Fibroblast of skin of right biceps (primary cell): ENCODE data around the gene STARD8.
"Not testable (repeated sequence)": the region's sequence is repeated elsewhere in the genome, so short reads cannot be mapped to it uniquely, and the experiment has no call there.

Source experiments
- DNase-seq: peaks from one replicate; pipeline ENCODE4 v3.0.0-alpha.2; 2013

Gene STARD8

GRCh38 chrX:68658530-68658929 is 11.1 kb downstream of the STARD8 start:
- no peak for DNase-seq

GRCh38 chrX:68659385-68659784 is 11.9 kb downstream of the STARD8 start:
- DNase-seq: peak; percentile 33

- DNase-seq: peak; percentile 58
Measured at GRCh38 chrX:68659786-68660185, 12.3 kb downstream of the STARD8 start.

GRCh38 chrX:68660746-68661145 is 13.3 kb downstream of the STARD8 start:
- no peak for DNase-seq

GRCh38 chrX:68665502-68665901 is 18.0 kb downstream of the STARD8 start:
- DNase-seq: no peak

GRCh38 chrX:68666580-68666979 is 19.1 kb downstream of the STARD8 start:
- DNase-seq: no peak

GRCh38 chrX:68669094-68669860 is 21.8 kb downstream of the STARD8 start:
- peak; percentile 77 for DNase-seq

- peak; percentile 65 for DNase-seq
Measured at GRCh38 chrX:68669871-68670270, 22.4 kb downstream of the STARD8 start.

GRCh38 chrX:68671221-68671620 is 23.8 kb downstream of the STARD8 start:
- no peak for DNase-seq

- DNase-seq: no peak
Measured at GRCh38 chrX:68672581-68673318, 25.3 kb downstream of the STARD8 start.

- DNase-seq: no peak
Measured at GRCh38 chrX:68675571-68675970, 28.1 kb downstream of the STARD8 start.

- DNase-seq: no peak
Measured at GRCh38 chrX:68676335-68676734, 28.9 kb downstream of the STARD8 start.

GRCh38 chrX:68677998-68678397 is 30.5 kb downstream of the STARD8 start:
- DNase-seq: no peak

GRCh38 chrX:68681443-68681941 is 34.0 kb downstream of the STARD8 start:
- DNase-seq: peak; percentile 83

- no peak for DNase-seq
Measured at GRCh38 chrX:68682790-68683189, 35.3 kb downstream of the STARD8 start.

GRCh38 chrX:68683580-68683979 is 36.1 kb downstream of the STARD8 start:
- DNase-seq: no peak

- DNase-seq: no peak
Measured at GRCh38 chrX:68684291-68684918, 36.9 kb downstream of the STARD8 start.

- no peak for DNase-seq
Measured at GRCh38 chrX:68684919-68685304, 37.4 kb downstream of the STARD8 start.

GRCh38 chrX:68685685-68686084 is 38.2 kb downstream of the STARD8 start:
- no peak for DNase-seq

GRCh38 chrX:68686097-68686977 is 38.9 kb downstream of the STARD8 start:
- no peak for DNase-seq

- DNase-seq: not testable (repeated sequence)
Measured at GRCh38 chrX:68688931-68689330, 41.5 kb downstream of the STARD8 start.

GRCh38 chrX:68690936-68691501 is 43.6 kb downstream of the STARD8 start:
- DNase-seq: no peak
